ENCODE results near the gene STAB2. TPM values are rescaled to one million over a fixed set of nuclear protein-coding genes. Genes with fewer than 3 reads are reported as not detected.

Gene STAB2
- total and polyA plus RNA-seq, 10 donors: 9.7 to 320 (median 200) TPM

DNA sequence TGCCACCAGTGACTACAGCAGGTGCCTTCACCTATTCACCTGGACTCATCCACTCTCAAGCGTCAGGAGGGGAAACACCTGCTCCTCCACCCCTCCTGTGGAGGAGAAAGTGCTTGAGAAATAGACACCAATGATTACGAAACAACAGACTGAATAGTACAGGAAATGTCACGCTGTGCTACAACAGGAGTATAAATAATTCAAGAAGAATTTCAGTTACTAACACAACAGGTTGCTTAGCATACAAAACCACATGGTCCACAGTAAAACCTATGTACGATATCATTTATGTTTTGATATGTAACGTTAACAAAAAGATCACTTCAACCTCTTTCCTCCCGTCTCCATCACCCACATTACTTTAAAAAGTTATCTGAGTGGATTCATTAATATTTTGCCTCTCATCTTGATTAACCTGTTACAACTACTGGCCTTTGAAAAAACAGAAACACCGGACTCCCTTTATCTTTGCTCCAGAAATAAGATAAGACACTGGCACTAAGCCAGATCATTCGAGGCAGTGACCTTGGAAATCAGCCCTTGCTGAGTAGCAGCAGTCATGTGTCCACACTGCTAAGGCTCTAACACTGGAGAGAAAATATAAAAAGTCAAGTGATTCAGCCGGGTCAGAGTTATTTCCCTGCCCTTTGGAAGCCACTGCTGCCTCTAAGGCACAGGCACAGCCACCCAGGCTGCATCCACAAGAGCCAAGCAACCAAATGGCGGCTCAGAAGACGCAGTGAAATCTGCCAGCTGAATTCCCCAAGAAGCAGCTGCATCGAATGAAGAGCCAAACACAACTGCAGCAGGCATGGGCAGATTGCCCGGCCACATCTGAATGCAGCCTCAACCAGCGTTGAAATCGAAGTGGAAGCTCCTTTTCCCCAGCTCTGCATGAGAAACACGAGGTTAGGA lies 213.0 kb downstream of the STAB2 start:
- no peaks in the 10 kb centered on the region for H3K27me3 ChIP-seq (replicated peaks in 1 of 7)
- H3K27ac ChIP-seq: peak overlapping the region; percentile 30 to 84 (median 64)
- WGBS, 5 donors: 33 to 52% (median 38%) methylated on average over 16 of the region's 16 CpGs
- H3K9me3 ChIP-seq: peaks cover 0 to 5% (median 0%) of the 10 kb centered on the region in 8 donors
- TF ChIP-seq POLR2A (IDR thresholded peaks at IDR 0.05): no peak
- TF ChIP-seq, protein P1, sequence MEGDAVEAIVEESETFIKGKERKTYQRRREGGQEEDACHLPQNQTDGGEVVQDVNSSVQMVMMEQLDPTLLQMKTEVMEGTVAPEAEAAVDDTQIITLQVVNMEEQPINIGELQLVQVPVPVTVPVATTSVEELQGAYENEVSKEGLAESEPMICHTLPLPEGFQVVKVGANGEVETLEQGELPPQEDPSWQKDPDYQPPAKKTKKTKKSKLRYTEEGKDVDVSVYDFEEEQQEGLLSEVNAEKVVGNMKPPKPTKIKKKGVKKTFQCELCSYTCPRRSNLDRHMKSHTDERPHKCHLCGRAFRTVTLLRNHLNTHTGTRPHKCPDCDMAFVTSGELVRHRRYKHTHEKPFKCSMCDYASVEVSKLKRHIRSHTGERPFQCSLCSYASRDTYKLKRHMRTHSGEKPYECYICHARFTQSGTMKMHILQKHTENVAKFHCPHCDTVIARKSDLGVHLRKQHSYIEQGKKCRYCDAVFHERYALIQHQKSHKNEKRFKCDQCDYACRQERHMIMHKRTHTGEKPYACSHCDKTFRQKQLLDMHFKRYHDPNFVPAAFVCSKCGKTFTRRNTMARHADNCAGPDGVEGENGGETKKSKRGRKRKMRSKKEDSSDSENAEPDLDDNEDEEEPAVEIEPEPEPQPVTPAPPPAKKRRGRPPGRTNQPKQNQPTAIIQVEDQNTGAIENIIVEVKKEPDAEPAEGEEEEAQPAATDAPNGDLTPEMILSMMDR (IDR thresholded peaks at IDR 0.05 in 8 of 11, conservative IDR thresholded peaks at IDR 0.05 in 3 of 11): no peak
- TF ChIP-seq POLR2AphosphoS5 (IDR thresholded peaks at IDR 0.05): no peak
- no peak for DNase-seq
- peak overlapping the region in 2 of 8 donors; percentile 4 to 40 for H3K4me3 ChIP-seq
- H3K36me3 ChIP-seq: peaks cover 0 to 24% (median 2%) of the 10 kb centered on the region in 6 donors
- peaks cover 6 to 38% (median 15%) of the 10 kb centered on the region in 6 donors for H3K4me1 ChIP-seq
- intact Hi-C loops (cut with DNase I; ENCODE audit: low total_unique reads): no loop called here

DNA sequence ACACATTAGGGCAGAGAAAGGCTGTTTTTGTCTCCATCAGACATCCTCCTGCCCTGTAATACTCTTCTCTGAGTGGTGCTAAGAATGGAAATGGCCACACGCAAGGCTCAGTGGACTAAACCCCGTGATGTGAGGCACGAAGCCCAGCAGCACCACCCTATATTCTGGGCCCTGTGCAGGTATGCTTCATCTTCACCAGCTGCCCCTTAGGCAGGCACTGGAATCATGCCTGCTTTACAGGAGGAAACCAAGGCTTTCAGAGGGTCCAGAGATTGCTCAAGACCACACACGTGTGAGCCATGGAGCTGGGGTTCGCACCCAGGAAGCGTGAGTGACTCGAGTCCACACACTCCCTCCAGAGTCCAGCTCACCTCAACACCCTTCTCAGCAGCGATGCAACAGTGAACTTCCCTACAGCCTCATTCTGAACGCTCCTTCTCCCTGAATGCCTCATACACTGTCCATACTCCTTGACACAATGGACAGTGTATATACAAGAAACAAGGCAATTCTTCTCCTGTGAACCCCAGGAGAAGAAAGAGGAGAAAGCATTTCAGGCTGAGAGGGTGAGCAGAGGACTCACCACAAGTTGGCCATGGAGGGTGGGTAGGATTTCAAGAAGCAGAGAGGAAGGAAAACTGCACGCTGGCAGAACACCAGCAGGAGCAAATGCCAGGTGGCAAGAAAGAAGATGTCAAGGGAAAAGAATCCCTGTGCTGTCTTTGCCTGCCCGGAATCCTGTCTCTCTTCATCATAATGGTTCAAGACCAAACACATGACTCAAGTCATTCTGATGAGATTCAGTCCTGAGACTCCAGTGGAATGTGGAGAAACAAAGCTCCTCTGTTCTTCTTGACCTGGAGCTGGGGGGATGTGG lies 214.9 kb downstream of the STAB2 start:
- no peak for DNase-seq
- peaks cover 0 to 5% (median 0%) of the 10 kb centered on the region in 8 donors for H3K9me3 ChIP-seq
- intact Hi-C loops (cut with DNase I; ENCODE audit: low total_unique reads): no loop called here
- TF ChIP-seq POLR2AphosphoS5 (IDR thresholded peaks at IDR 0.05): no peak
- TF ChIP-seq, protein P1 (IDR thresholded peaks at IDR 0.05 in 8 of 11, conservative IDR thresholded peaks at IDR 0.05 in 3 of 11): no peak
- TF ChIP-seq POLR2A (IDR thresholded peaks at IDR 0.05): no peak
- H3K36me3 ChIP-seq: peaks cover 0 to 10% (median 0%) of the 10 kb centered on the region in 6 donors
- peak overlapping the region in 3 of 8 donors; percentile 21 to 84 (median 83) for H3K27ac ChIP-seq
- peaks cover 6 to 55% (median 15%) of the 10 kb centered on the region in 6 donors for H3K4me1 ChIP-seq
- H3K4me3 ChIP-seq: peak overlapping the region in 1 of 8 donors; percentile 11
- 73 to 92% (median 81%) methylated on average over 11 of the region's 11 CpGs for WGBS, 5 donors
- no peaks in the 10 kb centered on the region for H3K27me3 ChIP-seq (replicated peaks in 1 of 7)

DNA sequence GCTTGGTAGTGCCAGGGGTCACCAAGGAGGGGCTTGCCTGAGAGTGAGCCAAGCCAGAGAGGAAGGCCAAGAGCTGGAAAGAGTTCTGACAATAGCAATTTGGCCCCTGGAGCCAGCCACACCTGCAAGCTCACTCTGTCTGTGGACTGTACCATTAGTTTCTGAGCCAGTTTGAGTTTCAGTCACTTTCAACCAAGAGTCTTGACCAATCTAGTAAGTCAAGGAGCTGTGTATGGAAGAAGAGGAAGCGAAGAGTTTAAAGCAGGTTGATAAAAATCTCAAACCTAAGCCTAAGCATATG lies 215.5 kb downstream of the STAB2 start:
- Histone ChIP-seq H3K4me3 (no peak overlapping the region), H3K27ac (peak overlapping the region in 1 of 8 donors; percentile 84), H3K36me3 (peaks cover 0 to 9% (median 0%) of the 10 kb centered on the region in 6 donors), H3K4me1 (peaks cover 6 to 55% (median 18%) of the 10 kb centered on the region in 6 donors), H3K27me3 (replicated peaks in 1 of 7) (no peaks in the 10 kb centered on the region), H3K9me3 (peaks cover 0 to 5% (median 0%) of the 10 kb centered on the region in 8 donors)
- intact Hi-C loops (cut with DNase I; ENCODE audit: low total_unique reads): no loop called here
- 89 to 100% (median 95%) methylated on average over 1 of the region's 1 CpG for WGBS, 5 donors
- no peak for DNase-seq
- TF ChIP-seq, protein P1 (IDR thresholded peaks at IDR 0.05 in 8 of 11, conservative IDR thresholded peaks at IDR 0.05 in 3 of 11): no peak
- TF ChIP-seq POLR2A (IDR thresholded peaks at IDR 0.05) (no peak), POLR2AphosphoS5 (IDR thresholded peaks at IDR 0.05) (no peak)
